Gastrocnemius medialis (tissue), 4 donors: ENCODE results near the gene CACNA1C.

Experiments used
- POLR2A ChIP-seq, 2 donors: fragments of 450-650 bp; IDR thresholded peaks; one replicate each; pipeline ENCODE4 v1.6.1; 2017; ENCODE audit warnings: antibody characterized with exemption in 2 of 2, mild to moderate bottlenecking in 2 of 2, moderate library complexity in 2 of 2
- TF ChIP-seq, protein P1 (sequence below), 5 experiments: fragments of 450-650 bp in 3 of 5; fragments of 200-600 bp in 2 of 5; sonication (generic) in 2 of 5; IDR thresholded peaks in 4 of 5; conservative IDR thresholded peaks in 1 of 5; 1 replicate in 4 of 5; 2 replicates in 1 of 5; pipeline ENCODE4 v1.5.1; 2016 to 2019; ENCODE audit warnings: antibody characterized with exemption in 5 of 5, mild to moderate bottlenecking in 3 of 5, moderate library complexity in 3 of 5

DNA sequence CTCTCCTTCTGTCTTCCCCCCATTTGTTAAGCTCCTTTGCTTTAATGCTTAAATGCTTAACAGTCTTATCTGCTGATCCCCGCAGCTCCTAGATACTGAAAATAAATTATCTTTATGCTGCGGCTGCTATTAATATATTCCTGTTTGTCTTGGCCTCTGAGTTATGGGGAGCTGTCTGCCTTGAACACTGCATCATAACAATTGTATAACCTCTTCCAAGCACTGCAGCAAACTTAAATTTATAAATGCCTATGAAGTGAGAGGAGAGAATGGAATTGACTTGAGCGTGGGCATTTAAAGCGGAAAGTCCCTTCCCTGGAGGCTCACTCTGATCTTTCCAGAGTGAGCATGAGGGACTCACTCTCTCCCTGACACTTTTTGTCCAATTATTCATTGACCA is 25.4 kb upstream of the CACNA1C start:
- TF ChIP-seq POLR2A (IDR thresholded peaks at IDR 0.05), result no peak
- TF ChIP-seq, protein P1, sequence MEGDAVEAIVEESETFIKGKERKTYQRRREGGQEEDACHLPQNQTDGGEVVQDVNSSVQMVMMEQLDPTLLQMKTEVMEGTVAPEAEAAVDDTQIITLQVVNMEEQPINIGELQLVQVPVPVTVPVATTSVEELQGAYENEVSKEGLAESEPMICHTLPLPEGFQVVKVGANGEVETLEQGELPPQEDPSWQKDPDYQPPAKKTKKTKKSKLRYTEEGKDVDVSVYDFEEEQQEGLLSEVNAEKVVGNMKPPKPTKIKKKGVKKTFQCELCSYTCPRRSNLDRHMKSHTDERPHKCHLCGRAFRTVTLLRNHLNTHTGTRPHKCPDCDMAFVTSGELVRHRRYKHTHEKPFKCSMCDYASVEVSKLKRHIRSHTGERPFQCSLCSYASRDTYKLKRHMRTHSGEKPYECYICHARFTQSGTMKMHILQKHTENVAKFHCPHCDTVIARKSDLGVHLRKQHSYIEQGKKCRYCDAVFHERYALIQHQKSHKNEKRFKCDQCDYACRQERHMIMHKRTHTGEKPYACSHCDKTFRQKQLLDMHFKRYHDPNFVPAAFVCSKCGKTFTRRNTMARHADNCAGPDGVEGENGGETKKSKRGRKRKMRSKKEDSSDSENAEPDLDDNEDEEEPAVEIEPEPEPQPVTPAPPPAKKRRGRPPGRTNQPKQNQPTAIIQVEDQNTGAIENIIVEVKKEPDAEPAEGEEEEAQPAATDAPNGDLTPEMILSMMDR (IDR thresholded peaks at IDR 0.05 in 4 of 5, conservative IDR thresholded peaks at IDR 0.05 in 1 of 5), result no peak
